ENCODE results near the gene PTPRE.

Gene PTPRE

GRCh38 chr10:127908106-127908958 is 1.4 kb downstream of the PTPRE start:
- no peak for DNase-seq

- DNase-seq = no peak
Measured at GRCh38 chr10:127908959-127909267, 2.0 kb downstream of the PTPRE start.

DNA sequence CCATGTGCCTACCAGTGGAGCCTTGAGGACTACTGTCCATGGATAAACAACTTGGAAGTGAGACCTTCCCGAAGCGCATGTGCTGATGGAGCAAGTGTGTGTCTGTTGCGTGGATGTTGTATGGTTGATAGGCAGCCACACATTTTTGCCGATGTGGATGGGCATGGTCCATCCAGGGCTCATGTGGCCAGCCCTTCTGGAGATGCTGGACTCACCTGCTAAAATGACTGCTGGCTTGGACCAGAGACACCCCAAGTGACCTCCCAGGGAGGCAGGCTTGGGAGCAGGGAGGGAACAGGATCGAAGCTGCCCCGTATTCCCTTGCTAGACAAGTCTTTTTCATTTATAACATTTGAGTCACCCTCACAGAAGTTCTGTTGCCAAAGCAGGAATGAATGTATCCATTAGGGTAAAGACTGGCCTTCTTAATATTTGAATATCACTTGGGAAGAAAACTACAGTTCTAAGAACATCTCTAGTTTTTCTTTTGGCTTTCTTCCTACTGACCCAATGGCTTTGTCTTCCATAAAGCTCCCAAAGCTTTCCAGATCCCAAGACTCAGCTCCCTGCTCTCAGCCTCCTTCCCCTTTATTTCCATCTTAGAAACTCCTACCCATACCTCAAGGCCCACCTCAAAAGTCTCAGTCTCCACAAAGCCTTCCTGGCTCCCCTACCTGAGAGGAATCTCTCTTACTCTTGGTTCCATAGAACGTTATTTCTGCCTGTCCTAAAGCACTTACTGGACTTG is 3.0 kb downstream of the PTPRE start:
- no peak for DNase-seq

GRCh38 chr10:127910464-127910770 is 3.5 kb downstream of the PTPRE start:
- DNase-seq = no peak

GRCh38 chr10:127911218-127911866 is 4.4 kb downstream of the PTPRE start:
- no peak for DNase-seq

- no peak for DNase-seq
Measured at GRCh38 chr10:127911867-127912257, 5.0 kb downstream of the PTPRE start.

DNA sequence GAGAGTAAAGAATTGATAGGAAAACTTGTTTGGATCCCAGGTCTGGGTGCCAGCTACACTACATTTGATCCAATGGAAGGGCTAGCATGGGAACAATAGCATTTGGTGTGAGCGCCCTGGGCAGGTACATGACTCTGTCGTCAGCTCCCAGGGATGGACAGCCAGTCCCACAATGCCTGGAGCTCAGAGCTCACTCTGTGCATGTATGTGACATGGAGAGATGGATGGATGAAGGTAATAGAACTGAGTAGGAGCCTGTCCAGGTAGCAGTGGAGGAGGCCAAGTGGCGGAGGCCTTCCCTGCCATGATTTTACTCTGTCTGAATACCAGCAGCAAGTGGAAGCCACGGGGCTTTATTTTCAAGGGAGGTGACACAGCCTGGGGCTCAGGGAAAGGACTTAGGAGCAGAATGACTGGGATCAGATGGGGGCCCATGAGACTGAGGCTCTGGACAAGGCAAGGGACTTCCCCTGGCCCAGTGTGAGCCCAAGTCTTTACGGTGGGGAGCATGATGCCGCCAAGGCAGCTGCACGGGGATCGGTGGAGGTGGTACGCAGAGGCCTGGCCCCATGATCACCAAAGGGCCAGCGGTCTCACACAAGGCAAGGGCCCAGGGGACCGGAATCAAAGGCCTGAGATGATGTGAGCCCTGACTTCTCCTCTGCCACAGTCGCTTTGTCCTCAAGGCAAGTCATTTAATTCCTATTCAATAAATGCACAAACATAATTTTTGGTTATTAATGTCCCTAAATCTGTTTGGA is 5.9 kb downstream of the PTPRE start:
- DNase-seq = no peak

DNA sequence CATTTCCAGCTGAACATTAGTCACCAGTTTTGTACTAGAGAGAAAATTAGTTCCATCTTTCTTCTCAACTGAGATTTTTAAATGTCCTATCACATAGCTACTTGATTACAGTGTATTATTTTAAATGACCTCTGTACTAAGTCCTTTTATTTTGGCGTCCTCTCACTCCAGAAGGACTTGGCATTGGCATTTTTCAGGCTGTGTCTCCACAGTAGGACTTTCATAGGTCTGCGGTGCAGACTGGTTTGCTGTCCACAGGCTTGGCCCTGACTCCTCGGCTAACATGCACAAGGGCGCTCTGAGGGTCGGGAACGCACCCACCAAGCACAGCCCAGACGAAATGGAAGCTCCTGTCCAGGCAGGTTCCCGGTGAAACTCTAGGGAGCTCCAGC is 6.5 kb downstream of the PTPRE start:
- no peak for DNase-seq

DNA sequence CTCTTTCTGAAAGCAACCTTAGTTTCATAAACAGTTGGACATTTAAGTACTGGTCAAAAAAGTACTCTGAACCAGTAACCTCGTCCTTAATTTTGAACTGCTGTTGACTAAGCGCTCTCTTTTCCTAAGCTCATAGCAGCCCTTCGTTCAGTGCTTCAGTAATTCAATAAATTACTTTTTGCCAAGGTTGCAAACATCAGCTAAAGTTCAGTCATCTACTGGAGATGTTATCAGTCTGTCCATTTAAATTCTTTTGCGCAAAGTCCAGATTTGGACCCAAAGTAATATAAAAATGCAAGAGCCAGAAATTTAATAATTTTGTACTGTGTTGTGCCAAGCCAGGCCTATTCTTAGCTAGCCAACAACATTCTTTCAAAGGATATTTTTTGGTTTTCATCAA is 8.4 kb downstream of the PTPRE start:
- no peak for DNase-seq

- DNase-seq = no peak
Measured at GRCh38 chr10:127916826-127917225, 9.9 kb downstream of the PTPRE start.

- no peak for DNase-seq
Measured at GRCh38 chr10:127918572-127918971, 11.7 kb downstream of the PTPRE start.

DNA sequence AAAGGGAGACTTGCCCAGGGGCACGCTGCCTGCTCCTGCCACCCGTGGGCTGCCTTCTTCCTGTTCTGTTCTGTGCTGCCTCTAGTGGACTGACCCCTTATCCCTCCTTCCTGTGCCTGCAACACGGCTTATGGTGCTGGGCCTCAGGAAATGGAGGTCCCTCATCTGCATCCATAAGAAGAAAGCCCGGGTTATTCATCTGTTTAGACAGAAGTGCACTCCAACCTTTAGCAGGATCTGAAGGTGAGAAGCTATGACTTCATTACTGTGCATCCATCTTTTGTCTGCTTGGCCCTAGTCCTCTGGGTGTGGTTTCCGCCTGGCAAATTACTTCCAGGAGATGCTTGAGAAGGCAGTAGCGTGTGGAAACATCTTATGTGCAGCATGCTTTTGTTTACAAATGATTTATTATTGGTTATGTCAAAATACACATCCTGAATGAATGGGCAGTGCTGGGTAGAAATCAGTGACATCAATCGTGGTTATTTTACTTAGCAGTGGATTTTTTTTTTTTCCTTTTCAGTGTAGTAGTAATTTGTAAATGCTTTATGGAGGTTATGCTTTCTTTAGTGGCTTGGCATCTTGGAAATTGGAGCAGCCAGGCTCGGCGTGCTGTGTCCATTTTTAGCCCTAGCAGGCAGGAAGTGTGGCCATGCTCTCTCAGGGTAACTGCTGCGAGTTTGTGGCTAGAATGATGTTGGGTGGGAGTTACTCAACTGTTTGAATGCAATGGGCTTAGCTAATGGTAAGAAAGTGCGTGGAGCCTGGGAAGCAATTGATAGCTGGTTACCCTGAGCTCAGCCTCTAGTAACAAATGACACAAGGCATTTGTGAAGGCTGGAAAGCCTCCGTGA is 12.7 kb downstream of the PTPRE start:
- DNase-seq = no peak

GRCh38 chr10:127920306-127921074 is 13.6 kb downstream of the PTPRE start:
- DNase-seq = no peak

DNA sequence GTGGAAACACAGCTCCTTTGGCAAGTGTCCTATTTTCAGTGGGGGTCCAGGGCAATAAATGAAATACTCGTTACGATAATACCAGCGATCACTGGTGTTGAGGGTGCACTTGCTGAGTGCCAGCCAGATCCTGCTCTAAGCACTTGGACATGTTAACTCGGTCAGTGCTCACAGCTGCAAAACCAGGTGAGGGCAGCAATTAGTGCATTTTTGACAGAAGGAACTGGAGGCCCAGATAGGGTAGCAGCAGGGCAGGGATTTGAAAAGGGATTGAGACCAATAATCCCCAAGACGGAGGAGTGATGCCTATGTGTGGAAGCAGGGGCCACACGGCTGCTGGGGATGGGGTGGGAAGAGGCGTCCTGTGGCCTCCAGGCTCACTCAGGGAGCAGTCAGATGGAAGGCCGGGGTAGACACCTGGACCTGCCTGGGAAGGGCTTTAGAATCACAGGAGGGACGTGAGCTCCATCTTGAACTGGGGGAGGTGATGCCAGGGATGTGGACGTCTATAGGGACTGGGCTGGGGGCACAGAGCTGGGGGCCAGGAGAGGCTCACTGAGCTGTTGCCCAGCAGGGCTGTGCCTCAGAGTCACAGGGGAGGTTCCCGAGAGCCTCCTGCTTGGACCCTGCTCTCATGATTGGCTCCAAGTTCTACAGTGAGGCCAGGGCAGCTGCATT is 14.3 kb downstream of the PTPRE start:
- no peak for DNase-seq

- DNase-seq = no peak
Measured at GRCh38 chr10:127921753-127922145, 14.8 kb downstream of the PTPRE start.

DNA sequence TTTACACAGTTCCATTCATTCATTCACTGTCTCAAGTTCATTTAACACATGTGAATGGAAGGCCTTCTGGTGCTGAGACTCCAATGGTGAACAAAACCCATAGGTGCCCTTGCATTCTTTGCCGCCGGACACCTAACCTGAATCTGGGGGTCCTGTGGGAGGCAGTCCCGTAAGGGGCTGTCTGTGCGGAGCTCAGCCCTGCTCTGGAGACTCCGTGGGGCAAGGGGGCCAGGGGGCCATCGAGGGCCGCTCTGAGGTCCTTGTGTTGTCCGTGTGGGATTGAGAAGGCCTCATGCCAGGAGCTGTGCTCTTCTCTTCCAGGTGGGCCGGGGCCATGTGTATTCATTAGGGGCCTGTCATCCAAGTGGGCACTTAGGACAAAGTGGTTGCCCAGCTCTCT is 15.3 kb downstream of the PTPRE start:
- no peak for DNase-seq

GRCh38 chr10:127922675-127923366 is 15.9 kb downstream of the PTPRE start:
- DNase-seq = no peak

DNA sequence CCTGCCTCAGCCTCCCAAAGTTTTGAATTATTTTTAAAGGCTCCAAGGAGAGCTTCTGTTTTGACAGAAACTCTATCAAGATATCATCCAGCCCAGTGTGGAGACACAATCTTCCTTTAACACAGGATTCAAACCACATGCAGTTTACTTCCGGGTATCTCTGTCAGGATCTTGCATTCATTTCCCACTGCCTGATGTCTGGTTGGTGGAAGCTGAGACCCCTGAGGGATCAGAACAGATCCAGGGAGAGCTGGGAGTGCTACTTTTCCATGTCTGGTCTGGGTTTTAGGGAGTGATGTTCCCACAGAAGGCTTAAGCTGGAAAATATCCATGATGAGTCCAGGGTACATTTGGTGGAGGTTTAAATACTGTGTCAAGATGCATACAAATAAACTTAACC is 16.7 kb downstream of the PTPRE start:
- no peak for DNase-seq

DNA sequence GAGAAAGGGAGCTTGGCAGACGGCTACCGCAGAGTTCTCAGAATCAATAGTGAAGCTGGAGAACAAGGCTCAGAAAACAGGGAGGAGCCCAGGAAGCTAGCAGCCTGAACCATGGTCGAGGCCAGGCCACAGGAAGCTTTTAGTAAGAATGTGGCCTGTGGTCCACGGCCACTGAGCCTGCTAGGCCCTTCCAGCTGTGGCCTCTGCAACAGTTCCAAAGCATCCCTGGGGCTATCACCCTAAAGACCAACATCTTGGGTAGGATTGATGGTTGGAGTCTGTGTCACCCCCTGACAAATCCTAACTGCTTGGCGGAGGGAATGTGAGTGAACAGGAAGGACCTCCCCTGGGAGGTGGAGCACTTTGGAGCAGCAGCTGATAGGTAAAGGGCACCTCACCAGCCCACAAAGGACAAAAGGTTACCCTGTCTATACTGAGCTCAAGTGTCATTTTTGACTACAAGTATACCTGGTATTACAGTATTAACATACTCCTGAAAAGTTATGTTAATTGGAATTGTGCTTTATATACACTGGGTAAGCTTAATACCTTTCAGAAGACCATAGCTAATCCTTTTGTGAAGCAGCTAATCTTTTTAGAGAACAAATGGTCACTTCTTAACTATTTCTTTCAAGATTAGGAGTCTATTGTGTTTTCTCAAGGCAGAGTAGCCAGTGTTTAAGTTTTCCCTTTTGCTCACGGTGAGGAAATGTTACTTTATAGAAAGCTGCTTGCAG is 18.7 kb downstream of the PTPRE start:
- DNase-seq = no peak

GRCh38 chr10:127926455-127926854 is 19.6 kb downstream of the PTPRE start:
- DNase-seq = no peak

All from SHP77 treated with DMSO at 0.1 percent for 48 hours (cell line).